Activated B cell treated with CpG ODN at 0.5 μM for 24 hours (primary cell): ENCODE measurements around the gene PCOLCE2. TPM values are rescaled to one million over a fixed set of nuclear protein-coding genes. Genes with fewer than 3 reads are reported as not detected.

ENCODE experiments used
- ATAC-seq: fragments of 200-7000 bp; cut with Tn5 transposase; one replicate; pipeline ENCODE4 v1.10.0; 2021; ENCODE audit warnings: low read depth, mild to moderate bottlenecking, moderate library complexity
- CTCF ChIA-PET: fragments of 350-600 bp; sonication (Branson Sonifier 250); formaldehyde crosslinking; loops from one replicate; lab custom pipeline; 2021; ENCODE audit warnings: antibody characterized with exemption; lab: Charles Lee
- POLR2A ChIA-PET: fragments of 350-600 bp; sonication (Branson Sonifier 250); formaldehyde crosslinking; loops from one replicate; lab custom pipeline; 2021; ENCODE audit warnings: antibody characterized with exemption; lab: Charles Lee
- DNase-seq: peaks from one replicate; pipeline ENCODE4 v3.0.0; 2022
- H3K27ac Mint-ChIP-seq: one replicate; pipeline ENCODE4 v1.8.0; 2020; ENCODE audit warnings: mixed read lengths
- H3K27me3 Mint-ChIP-seq: one replicate; pipeline ENCODE4 v1.8.0; 2021; ENCODE audit warnings: mixed read lengths
- H3K36me3 Mint-ChIP-seq: one replicate; pipeline ENCODE4 v1.8.0; 2021; ENCODE audit warnings: low read depth, mixed read lengths
- H3K4me1 Mint-ChIP-seq: one replicate; pipeline ENCODE4 v1.8.0; 2021; ENCODE audit warnings: mixed read lengths
- H3K4me3 Mint-ChIP-seq: one replicate; pipeline ENCODE4 v1.8.0; 2020; ENCODE audit warnings: mild to moderate bottlenecking, mixed read lengths
- H3K9me3 Mint-ChIP-seq: one replicate; pipeline ENCODE4 v1.8.0; 2020; ENCODE audit warnings: mixed read lengths
- CTCF ChIP-seq: fragments of 200-600 bp; IDR thresholded peaks from one replicate; pipeline ENCODE4 v1.8.0; 2022; ENCODE audit warnings: antibody characterized with exemption, mild to moderate bottlenecking
- intact Hi-C: fragments of 100-400 bp; cut with micrococcal nuclease; formaldehyde crosslinking; loops from one replicate; pipeline ENCODE4 v1.15.1; 2024
- total RNA-seq: library from RNA; stranded (reverse); gene quantifications from 2 replicates; pipeline ENCODE4 v1.2.3, GENCODE V29; 2022

Gene PCOLCE2
- total RNA-seq, 1 donor from 2014 or later, result not detected

- no peak for TF ChIP-seq CTCF
- ATAC-seq (no peak), DNase-seq (no peak)
- H3K27me3 Mint-ChIP-seq, result peaks cover 8% of the 10 kb centered on the region
- H3K4me3 Mint-ChIP-seq, result no peak overlapping the region
- POLR2A ChIA-PET, result no interaction called here
- intact Hi-C loops, result no loop called here
- CTCF ChIA-PET, result no interaction called here
- H3K9me3 Mint-ChIP-seq, result peaks cover 14% of the 10 kb centered on the region
- peaks cover 9% of the 10 kb centered on the region for H3K36me3 Mint-ChIP-seq
- H3K4me1 Mint-ChIP-seq, result no peaks in the 10 kb centered on the region
- no peak overlapping the region for H3K27ac Mint-ChIP-seq
Measured at GRCh38 chr3:142768338-142768737, 120.5 kb downstream of the PCOLCE2 start.

Other genes with a start within 250 kb of the PCOLCE2 start
- 1.2 and 1.3 TPM in 2 replicates for gene TRPC1, start 165.0 kb downstream of the PCOLCE2 start, total RNA-seq
- not detected in 2 replicates for gene PAQR9, start 74.6 kb upstream of the PCOLCE2 start, total RNA-seq
- gene U2SURP, start 112.5 kb upstream of the PCOLCE2 start, total RNA-seq, result 117 and 131 TPM in 2 replicates
- gene CHST2, start 230.7 kb upstream of the PCOLCE2 start, total RNA-seq, result 11.8 and 12.3 TPM in 2 replicates